ENCODE results near the gene DHRS7. TPM values are rescaled to one million over a fixed set of nuclear protein-coding genes. Genes with fewer than 3 reads are reported as not detected.

DHRS7 gene
- polyA plus RNA-seq, 2 of the 4 experiments (the other 2 are of a cell fraction), result 75.4 to 97.5 TPM

DNA sequence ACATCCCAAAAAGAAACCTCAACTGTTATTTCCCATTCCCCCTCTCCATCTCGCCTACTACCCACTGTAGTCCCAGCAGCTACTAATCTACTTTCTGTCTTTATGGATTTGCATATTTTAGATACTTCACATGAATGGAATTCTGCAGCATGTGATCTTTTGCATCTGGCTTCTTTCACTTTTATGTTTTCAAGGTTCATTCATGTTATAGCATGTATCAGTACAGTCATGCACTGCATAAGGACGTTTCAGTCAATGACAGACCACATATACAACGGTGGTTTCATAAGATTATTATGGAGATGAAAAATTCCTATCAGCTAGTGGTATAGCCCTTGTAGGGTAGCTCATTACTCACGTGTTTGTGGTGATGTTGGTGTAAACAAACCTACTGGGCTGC lies 49.0 kb downstream of the DHRS7 start:
- POLR2A ChIA-PET, result no interaction called here
- H3K9me3 ChIP-seq, result no peaks in the 10 kb centered on the region
- no peak for FAIRE-seq
- WGBS (ENCODE audit: missing lambda C conversion rate), result 69% methylated on average over 4 of the region's 4 CpGs
- H3K4me3 ChIP-seq, result no peak overlapping the region
- no peak for DNase-seq (ENCODE audit: low read depth in 1 of 2, low spot score in 1 of 2)
- H3K27ac ChIP-seq, result no peak overlapping the region
- CTCF ChIA-PET, result interaction anchor here (1.0 kb wide), 1 partner anchor 67 kb away, joined by 3 read pairs; no protein-coding TSS in a partner anchor
- H3K4me2 ChIP-seq, result no peak overlapping the region
- no peak for ATAC-seq
- H3K4me1 ChIP-seq, result no peaks in the 10 kb centered on the region
- TF ChIP-seq, protein P1, sequence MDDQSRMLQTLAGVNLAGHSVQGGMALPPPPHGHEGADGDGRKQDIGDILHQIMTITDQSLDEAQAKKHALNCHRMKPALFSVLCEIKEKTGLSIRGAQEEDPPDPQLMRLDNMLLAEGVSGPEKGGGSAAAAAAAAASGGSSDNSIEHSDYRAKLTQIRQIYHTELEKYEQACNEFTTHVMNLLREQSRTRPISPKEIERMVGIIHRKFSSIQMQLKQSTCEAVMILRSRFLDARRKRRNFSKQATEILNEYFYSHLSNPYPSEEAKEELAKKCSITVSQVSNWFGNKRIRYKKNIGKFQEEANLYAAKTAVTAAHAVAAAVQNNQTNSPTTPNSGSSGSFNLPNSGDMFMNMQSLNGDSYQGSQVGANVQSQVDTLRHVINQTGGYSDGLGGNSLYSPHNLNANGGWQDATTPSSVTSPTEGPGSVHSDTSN (IDR thresholded peaks at IDR 0.05), result no peak
- no peak for TF ChIP-seq RARB (CRISPR knock-in tag; IDR thresholded peaks at IDR 0.05)
- TF ChIP-seq MAFK (IDR thresholded peaks at IDR 0.05; ENCODE audit: partially characterized antibody), result no peak
- no peak for TF ChIP-seq ZNF302 (CRISPR knock-in tag; IDR thresholded peaks at IDR 0.05)
- no peak for TF ChIP-seq ZC3H11A (IDR thresholded peaks at IDR 0.05)
- TF ChIP-seq TFCP2L1 (CRISPR knock-in tag; IDR thresholded peaks at IDR 0.05), result no peak
- no peak for TF ChIP-seq ZSCAN20 (CRISPR knock-in tag; IDR thresholded peaks at IDR 0.05)
- TF ChIP-seq FOSL2 (IDR thresholded peaks at IDR 0.05), result no peak
- no peak for TF ChIP-seq FOSL2 (CRISPR knock-in tag; IDR thresholded peaks at IDR 0.05)
- no peak for TF ChIP-seq CHD4 (IDR thresholded peaks at IDR 0.05; ENCODE audit: borderline replicate concordance)
- no peak for TF ChIP-seq SMC3 (IDR thresholded peaks at IDR 0.05)
- TF ChIP-seq HDAC2 (IDR thresholded peaks at IDR 0.05), result no peak
- TF ChIP-seq ZFP36 (IDR thresholded peaks at IDR 0.05; ENCODE audit: borderline replicate concordance, partially characterized antibody), result no peak

DNA sequence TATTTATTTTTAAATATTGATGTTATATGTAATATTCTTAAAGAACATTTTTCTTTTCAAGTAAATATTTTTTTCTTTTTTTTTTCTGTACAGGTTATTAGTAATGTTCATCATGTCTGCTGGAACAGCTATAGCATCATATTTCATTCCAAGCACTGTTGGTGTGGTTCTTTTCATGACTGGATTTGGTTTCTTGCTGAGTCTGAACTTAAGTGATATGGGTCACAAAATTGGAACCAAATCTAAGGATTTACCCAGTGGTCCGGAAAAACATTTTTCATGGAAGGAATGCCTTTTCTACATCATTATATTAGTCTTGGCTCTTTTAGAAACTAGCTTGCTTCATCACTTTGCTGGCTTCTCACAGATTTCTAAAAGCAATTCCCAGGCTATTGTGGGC lies 50.3 kb downstream of the DHRS7 start:
- Histone ChIP-seq H3K27ac (no peak overlapping the region), H3K4me1 (no peaks in the 10 kb centered on the region), H3K4me3 (no peak overlapping the region), H3K9me3 (no peaks in the 10 kb centered on the region), H3K4me2 (no peak overlapping the region)
- CTCF ChIA-PET, result interaction anchor here (0.9 kb wide), 1 partner anchor 52 kb away, joined by 3 read pairs; no protein-coding TSS in a partner anchor
- 0% methylated on average over 1 of the region's 1 CpG for WGBS (ENCODE audit: missing lambda C conversion rate)
- FAIRE-seq (no peak), DNase-seq (ENCODE audit: low read depth in 1 of 2, low spot score in 1 of 2) (no peak), ATAC-seq (no peak)
- POLR2A ChIA-PET, result no interaction called here
- TF ChIP-seq HOXB13 (CRISPR knock-in tag; IDR thresholded peaks at IDR 0.05; ENCODE audit: low read depth), result no peak
- no peak for TF ChIP-seq BHLHE40 (IDR thresholded peaks at IDR 0.05; ENCODE audit: low read depth, low read length)
- TF ChIP-seq NR3C1 (IDR thresholded peaks at IDR 0.05), result no peak
- no peak for TF ChIP-seq MYC (IDR thresholded peaks at IDR 0.05; ENCODE audit: borderline replicate concordance, low read length)
- TF ChIP-seq CBX2 (IDR thresholded peaks at IDR 0.05; ENCODE audit: borderline replicate concordance, low read depth), result no peak
- no peak for TF ChIP-seq ESRRA (IDR thresholded peaks at IDR 0.05; ENCODE audit: borderline replicate concordance, low read length)
- no peak for TF ChIP-seq EHF (CRISPR knock-in tag; IDR thresholded peaks at IDR 0.05)
- TF ChIP-seq, protein P2, sequence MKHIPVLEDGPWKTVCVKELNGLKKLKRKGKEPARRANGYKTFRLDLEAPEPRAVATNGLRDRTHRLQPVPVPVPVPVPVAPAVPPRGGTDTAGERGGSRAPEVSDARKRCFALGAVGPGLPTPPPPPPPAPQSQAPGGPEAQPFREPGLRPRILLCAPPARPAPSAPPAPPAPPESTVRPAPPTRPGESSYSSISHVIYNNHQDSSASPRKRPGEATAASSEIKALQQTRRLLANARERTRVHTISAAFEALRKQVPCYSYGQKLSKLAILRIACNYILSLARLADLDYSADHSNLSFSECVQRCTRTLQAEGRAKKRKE (CRISPR knock-in tag; IDR thresholded peaks at IDR 0.05; ENCODE audit: low read depth), result no peak
- TF ChIP-seq KDM5A (IDR thresholded peaks at IDR 0.05), result no peak
- TF ChIP-seq RFX5 (IDR thresholded peaks at IDR 0.05), result no peak
- TF ChIP-seq POLR2AphosphoS2 (conservative IDR thresholded peaks at IDR 0.05; ENCODE audit: low read length), result no peak

DNA sequence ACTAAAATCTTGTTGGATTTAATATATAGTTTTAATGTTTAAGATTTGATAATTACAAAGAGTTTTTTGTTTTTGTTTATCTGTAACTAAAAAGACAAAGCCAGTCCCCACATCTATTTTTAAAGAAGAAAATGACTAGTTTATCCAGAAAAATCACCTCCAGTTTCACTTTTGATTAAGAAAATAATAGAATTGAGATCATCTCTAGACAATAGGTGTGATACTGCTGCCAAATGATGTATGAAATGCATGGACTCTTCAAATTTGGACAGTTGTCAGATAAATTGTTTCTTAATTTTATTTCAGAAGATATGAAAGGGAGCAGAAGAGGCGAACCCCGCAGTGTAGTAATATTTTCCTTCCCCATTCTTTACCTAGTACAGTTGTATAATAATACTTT lies 53.5 kb downstream of the DHRS7 start:
- DNase-seq (ENCODE audit: low read depth in 1 of 2, low spot score in 1 of 2), result no peak
- 97% methylated on average over 2 of the region's 2 CpGs for WGBS (ENCODE audit: missing lambda C conversion rate)
- no peak for FAIRE-seq
- CTCF ChIA-PET, result no interaction called here
- H3K27ac ChIP-seq, result no peak overlapping the region
- H3K4me3 ChIP-seq, result no peak overlapping the region
- H3K4me2 ChIP-seq, result no peak overlapping the region
- H3K4me1 ChIP-seq, result no peaks in the 10 kb centered on the region
- TF ChIP-seq, protein P3, sequence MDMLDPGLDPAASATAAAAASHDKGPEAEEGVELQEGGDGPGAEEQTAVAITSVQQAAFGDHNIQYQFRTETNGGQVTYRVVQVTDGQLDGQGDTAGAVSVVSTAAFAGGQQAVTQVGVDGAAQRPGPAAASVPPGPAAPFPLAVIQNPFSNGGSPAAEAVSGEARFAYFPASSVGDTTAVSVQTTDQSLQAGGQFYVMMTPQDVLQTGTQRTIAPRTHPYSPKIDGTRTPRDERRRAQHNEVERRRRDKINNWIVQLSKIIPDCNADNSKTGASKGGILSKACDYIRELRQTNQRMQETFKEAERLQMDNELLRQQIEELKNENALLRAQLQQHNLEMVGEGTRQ (IDR thresholded peaks at IDR 0.05), result no peak
- no peak for TF ChIP-seq HEYL (CRISPR knock-in tag; IDR thresholded peaks at IDR 0.05)
- TF ChIP-seq JUN (IDR thresholded peaks at IDR 0.05), result no peak
- TF ChIP-seq MAFK (IDR thresholded peaks at IDR 0.05; ENCODE audit: partially characterized antibody), result no peak
- TF ChIP-seq MAZ (IDR thresholded peaks at IDR 0.05; ENCODE audit: borderline replicate concordance, low read depth, low read length), result no peak
- TF ChIP-seq, protein P4, sequence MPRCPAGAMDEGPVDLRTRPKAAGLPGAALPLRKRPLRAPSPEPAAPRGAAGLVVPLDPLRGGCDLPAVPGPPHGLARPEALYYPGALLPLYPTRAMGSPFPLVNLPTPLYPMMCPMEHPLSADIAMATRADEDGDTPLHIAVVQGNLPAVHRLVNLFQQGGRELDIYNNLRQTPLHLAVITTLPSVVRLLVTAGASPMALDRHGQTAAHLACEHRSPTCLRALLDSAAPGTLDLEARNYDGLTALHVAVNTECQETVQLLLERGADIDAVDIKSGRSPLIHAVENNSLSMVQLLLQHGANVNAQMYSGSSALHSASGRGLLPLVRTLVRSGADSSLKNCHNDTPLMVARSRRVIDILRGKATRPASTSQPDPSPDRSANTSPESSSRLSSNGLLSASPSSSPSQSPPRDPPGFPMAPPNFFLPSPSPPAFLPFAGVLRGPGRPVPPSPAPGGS (IDR thresholded peaks at IDR 0.05), result no peak
- no peak for TF ChIP-seq POLR2A (IDR thresholded peaks at IDR 0.05; ENCODE audit: low read length)
- TF ChIP-seq CBX2 (IDR thresholded peaks at IDR 0.05; ENCODE audit: borderline replicate concordance, low read depth), result no peak
- no peak for TF ChIP-seq POLR2AphosphoS2 (conservative IDR thresholded peaks at IDR 0.05; ENCODE audit: low read length)
- ATAC-seq, result no peak
- POLR2A ChIA-PET, result no interaction called here
- no peaks in the 10 kb centered on the region for H3K9me3 ChIP-seq

All from A549 (cell line).